GM12878 (cell line): ENCODE measurements around the gene METTL2B. TPM values are rescaled to one million over a fixed set of nuclear protein-coding genes. Genes with fewer than 3 reads are reported as not detected.
"Not testable (repeated sequence)": the region's sequence is repeated elsewhere in the genome, so short reads cannot be mapped to it uniquely, and the experiment has no call there.

Experiments
- ATAC-seq: fragments of 200-7000 bp; cut with Tn5 transposase; 3 replicates; pipeline ENCODE4 v1.9.1; 2020; ENCODE audit warnings: mild to moderate bottlenecking, moderate library complexity
- BruUV-seq: library from RNA; stranded (reverse); fragments of 400-500 nt; replicated peaks from 2 replicates; lab custom pipeline; 2021; lab: Mats Ljungman, UMichigan
- CTCF ChIA-PET: fragments of 300-600 bp; sonication (Branson Sonifier 250); formaldehyde crosslinking; extraction: SDS; loops from one replicate; lab custom pipeline; 2021; ENCODE audit warnings: inconsistent platforms; lab: Yijun Ruan, JAX
- POLR2A ChIA-PET: fragments of 350-600 bp; formaldehyde crosslinking; extraction: SDS; loops from one replicate; lab custom pipeline; 2021; ENCODE audit warnings: inconsistent platforms; lab: Charles Lee
- RAD21 ChIA-PET: fragments of 300-600 bp; sonication (Branson Sonifier 250); formaldehyde crosslinking; loops from one replicate; lab custom pipeline; 2023; ENCODE audit warnings: antibody characterized with exemption; ENCODE audit not compliant: unreplicated experiment; lab: Charles Lee
- SMC1A ChIA-PET: fragments of 300-600 bp; sonication (Branson Sonifier 250); formaldehyde crosslinking; loops from one replicate; lab custom pipeline; 2023; ENCODE audit not compliant: unreplicated experiment, uncharacterized antibody; lab: Charles Lee
- DNase-seq: peaks from one replicate; pipeline ENCODE4 v3.0.0-alpha.2; 2011; ENCODE audit warnings: low read depth, low spot score
- FAIRE-seq: peaks from 3 replicates; lab custom pipeline; 2011; peaks lifted over from hg19 to GRCh38; lab: Jason Lieb, UNC
- H2AFZ ChIP-seq: 2 replicates; pipeline ENCODE4 v1.6.0; 2011; ENCODE audit warnings: low read depth, low read length, control low read depth; ENCODE audit not compliant: control insufficient read depth
- H3K27ac ChIP-seq: 2 replicates; pipeline ENCODE4 v1.5.1; 2011; ENCODE audit warnings: control low read depth; ENCODE audit not compliant: control insufficient read depth, insufficient read depth
- H3K27me3 ChIP-seq, 2 experiments: replicated peaks in 1 of 2; 2 replicates each; pipeline versions ENCODE4 v1.6.0 to v1.6.1; 2011; ENCODE audit warnings: low read length in 1 of 2; ENCODE audit not compliant: control insufficient read depth in 2 of 2, insufficient read depth in 2 of 2
- H3K36me3 ChIP-seq, 2 experiments: 2 replicates each; pipeline ENCODE4 v1.5.1; 2011; ENCODE audit warnings: low read length in 1 of 2; ENCODE audit not compliant: control insufficient read depth in 2 of 2, insufficient read depth in 2 of 2
- H3K4me1 ChIP-seq: 2 replicates; pipeline ENCODE4 v1.6.1; 2011; ENCODE audit warnings: mild to moderate bottlenecking, low read length, moderate library complexity, mixed read lengths; ENCODE audit not compliant: control insufficient read depth, insufficient read depth
- H3K4me2 ChIP-seq: 2 replicates; pipeline ENCODE4 v1.6.0; 2011; ENCODE audit warnings: control low read depth; ENCODE audit not compliant: control insufficient read depth, insufficient read depth
- H3K4me3 ChIP-seq: fragments of 200-600 bp; sonication (generic); 2 replicates; pipeline ENCODE4 v1.5.1; 2016
- H3K79me2 ChIP-seq: 2 replicates; pipeline ENCODE4 v1.6.0; 2011; ENCODE audit warnings: low read length; ENCODE audit not compliant: control insufficient read depth, insufficient read depth
- H3K9ac ChIP-seq: 2 replicates; pipeline ENCODE4 v1.8.0; 2011; ENCODE audit warnings: low read length, control low read depth, mixed read lengths; ENCODE audit not compliant: control insufficient read depth, insufficient read depth
- H3K9me3 ChIP-seq: replicated peaks from 3 replicates; pipeline ENCODE4 v1.5.1; 2011; ENCODE audit warnings: mild to moderate bottlenecking, low read length; ENCODE audit not compliant: control insufficient read depth, insufficient read depth
- H4K20me1 ChIP-seq: 2 replicates; pipeline ENCODE4 v1.6.0; 2011; ENCODE audit not compliant: control insufficient read depth, insufficient read depth
- BHLHE40 ChIP-seq, 2 experiments: fragments of 450-650 bp in 1 of 2; IDR thresholded peaks; 2 replicates each; pipeline ENCODE4 v1.6.1; 2011 to 2017; ENCODE audit warnings: low read depth in 2 of 2, borderline replicate concordance in 1 of 2, improper control_type of control experiment in 1 of 2, low read length in 1 of 2, mild to moderate bottlenecking in 1 of 2
- NFYB ChIP-seq: IDR thresholded peaks from 2 replicates; pipeline ENCODE4 v1.6.1; 2011; ENCODE audit warnings: low read depth, mild to moderate bottlenecking, low read length, improper control_type of control experiment, moderate library complexity; ENCODE audit not compliant: insufficient read depth
- WGBS: methylation state at CpG from one replicate; pipeline ENCODE4 v1.1.6; 2016; ENCODE audit warnings: low lambda C conversion rate; ENCODE audit not compliant: insufficient replicate concordance, insufficient coverage; ENCODE audit errors: missing lambda C conversion rate; 5-methylcytosine and 5-hydroxymethylcytosine counted together
- in situ Hi-C: fragments of 300-500 bp; cut with MboI; formaldehyde crosslinking; loops from 9 replicates; pipeline ENCODE4 v1.14.3; 2018; ENCODE audit warnings: mixed read lengths
- intact Hi-C: fragments of 100-400 bp; cut with micrococcal nuclease; formaldehyde crosslinking; loops from one replicate; pipeline ENCODE4 v1.14.2; 2022; ENCODE audit not compliant: unreplicated experiment
- polyA plus RNA-seq, 11 experiments: library from polyadenylated mRNA; depleted of rRNA in 4 of 11; unstranded in 6 of 11; stranded (reverse) in 5 of 11; fragments of >200 nt; fragmentation: Nextera tagmentation in 4 of 11; fragmentation: Illumina TruSeq in 1 of 11; extraction: Ambion mirVana in 4 of 11; extraction: Trizol in 1 of 11; gene quantifications; 1 replicate in 1 of 11; 2 replicates in 10 of 11; pipeline versions ENCODE4 v1.2.1 to v1.2.3, GENCODE V29; 2011 to 2016; ENCODE audit warnings: inconsistent platforms in 2 of 11, missing spikeins in 2 of 11, low read depth in 1 of 11
- total RNA-seq, 4 experiments: library from RNA; depleted of rRNA in 3 of 4; stranded (reverse); fragments of >200 nt in 3 of 4; fragmentation: Illumina TruSeq in 1 of 4; extraction: Trizol in 1 of 4; gene quantifications; 2 replicates each; pipeline versions ENCODE4 v1.2.1 to v1.2.3, GENCODE V29; 2013 to 2021

The METTL2B gene
- total and polyA plus RNA-seq, 10 of the 15 experiments (the other 5 are each of a cell fraction or from before 2014, with no cell fraction given) = 18.9 to 48.4 (median 37.3) TPM

GRCh38 chr7:128477336-128477690, 765 bp downstream of the METTL2B start:
- H3K9me3 ChIP-seq, H3K27me3 ChIP-seq, H3K4me1 ChIP-seq, in situ Hi-C loops, BruUV-seq, H3K36me3 ChIP-seq, SMC1A ChIA-PET, FAIRE-seq, DNase-seq, H4K20me1 ChIP-seq, RAD21 ChIA-PET, POLR2A ChIA-PET, H2AFZ ChIP-seq: not testable (repeated sequence)
- WGBS = 1% methylated on average over 4 of the region's 4 CpGs
- TF ChIP-seq NFYB = peak; percentile 49; the same call in 1 of the 2 replicates
- peak in 1 of 2 experiments; percentile 16; a peak in 1 of 4 replicates for TF ChIP-seq BHLHE40 (IDR thresholded peaks at IDR 0.05; ENCODE audit: borderline replicate concordance in 1 of 2, low read depth in 2 of 2, low read length in 1 of 2)
- CTCF ChIA-PET = interaction anchor here (1.1 kb wide), 1 partner anchor 385 kb away, joined by 4 read pairs; the partner anchor contains the start of gene ATP6V1F
- Histone ChIP-seq H3K27ac (peak overlapping the region; percentile 84), H3K79me2 (peaks cover 16% of the 10 kb centered on the region), H3K9ac (peak overlapping the region; percentile 92), H3K4me2 (peak overlapping the region; percentile 79), H3K4me3 (peak overlapping the region; percentile 83)
- ATAC-seq = peak; percentile 17
- intact Hi-C loops = loop anchor here (5.0 kb wide), 1 partner anchor 55 kb away; no protein-coding TSS in a partner anchor

GRCh38 chr7:128479082-128479481, 2.5 kb downstream of the METTL2B start:
- ATAC-seq, H3K9ac ChIP-seq, DNase-seq, H3K36me3 ChIP-seq, H3K27me3 ChIP-seq, RAD21 ChIA-PET, SMC1A ChIA-PET, H3K9me3 ChIP-seq, H3K4me2 ChIP-seq, FAIRE-seq, H2AFZ ChIP-seq, H3K27ac ChIP-seq, POLR2A ChIA-PET, H3K4me3 ChIP-seq, H3K4me1 ChIP-seq, in situ Hi-C loops, H4K20me1 ChIP-seq: not testable (repeated sequence)
- peaks cover 16% of the 10 kb centered on the region for H3K79me2 ChIP-seq
- 92% methylated on average over 4 of the region's 4 CpGs for WGBS
- BruUV-seq = TSS peak; percentile 17
- CTCF ChIA-PET = interaction anchor here (0.6 kb wide), 1 partner anchor 329 kb away, joined by 4 read pairs; no protein-coding TSS in a partner anchor
- intact Hi-C loops = loop anchor here (5.0 kb wide), 1 partner anchor 53 kb away; no protein-coding TSS in a partner anchor

DNA sequence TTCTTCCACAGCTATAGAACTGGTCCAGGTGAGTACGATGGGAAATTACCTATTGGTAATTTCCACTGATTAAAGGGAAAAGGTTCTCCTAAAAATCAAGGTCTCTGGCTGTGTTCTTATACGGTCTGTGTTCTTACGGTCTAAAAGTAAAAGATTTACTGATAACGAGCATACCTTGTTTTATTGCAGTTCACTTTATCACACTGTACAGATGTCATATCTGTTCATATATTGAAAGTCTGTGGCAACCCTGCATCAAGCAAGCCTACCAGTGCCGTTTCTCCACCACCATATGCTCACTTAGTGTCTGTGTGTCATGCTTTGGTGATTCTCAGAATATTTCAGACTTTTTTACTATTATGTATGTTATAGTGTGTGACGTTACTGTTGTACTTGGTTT, 11.6 kb downstream of the METTL2B start:
- in situ Hi-C loops, RAD21 ChIA-PET, H3K27me3 ChIP-seq, H3K36me3 ChIP-seq, BruUV-seq, H4K20me1 ChIP-seq, SMC1A ChIA-PET, H3K79me2 ChIP-seq, H3K4me3 ChIP-seq, H2AFZ ChIP-seq, H3K9me3 ChIP-seq, POLR2A ChIA-PET, DNase-seq, ATAC-seq, H3K4me2 ChIP-seq, CTCF ChIA-PET, intact Hi-C loops, H3K9ac ChIP-seq, H3K27ac ChIP-seq, H3K4me1 ChIP-seq: not testable (repeated sequence)
- WGBS = 92% methylated on average over 6 of the region's 6 CpGs
- FAIRE-seq = peak; percentile 75
